Right renal cortex interstitium (tissue), 3 donors: ENCODE measurements around the gene ARRB2. TPM values are rescaled to one million over a fixed set of nuclear protein-coding genes. Genes with fewer than 3 reads are reported as not detected.

Experiments used
- DNase-seq, 3 donors: peaks; one replicate each; pipeline ENCODE4 v3.0.0-alpha.2; 2013; ENCODE audit warnings: low read depth in 3 of 3, low spot score in 2 of 3
- polyA plus RNA-seq, 3 donors: library from polyadenylated mRNA; unstranded; fragments of 120-200 nt; gene quantifications; one replicate each; pipeline ENCODE4 v1.2.1, GENCODE V29; 2013; ENCODE audit not compliant: insufficient read length in 3 of 3

ARRB2 gene
- polyA plus RNA-seq, 3 donors = 26.7 to 27.9 (median 26.7) TPM

- DNase-seq = no peak
These were observed 38.3 kb downstream of the ARRB2 start for GRCh38 chr17:4748686-4749085.

GRCh38 chr17:4750606-4751005, 40.2 kb downstream of the ARRB2 start:
- DNase-seq = no peak

GRCh38 chr17:4751932-4752331, 41.5 kb downstream of the ARRB2 start:
- DNase-seq = no peak

- DNase-seq = no peak
These were observed 43.0 kb downstream of the ARRB2 start for GRCh38 chr17:4753392-4753791.

- no peak for DNase-seq
These were observed 49.4 kb downstream of the ARRB2 start for GRCh38 chr17:4759776-4760236.

GRCh38 chr17:4764595-4764994, 54.2 kb downstream of the ARRB2 start:
- DNase-seq = no peak

GRCh38 chr17:4766201-4766600, 55.8 kb downstream of the ARRB2 start:
- DNase-seq = no peak

- no peak for DNase-seq
These were observed 56.3 kb downstream of the ARRB2 start for GRCh38 chr17:4766723-4767122.

- DNase-seq = no peak
These were observed 57.9 kb downstream of the ARRB2 start for GRCh38 chr17:4768298-4768697.

GRCh38 chr17:4769628-4770027, 59.2 kb downstream of the ARRB2 start:
- DNase-seq = no peak

Other genes with a start within 250 kb of the ARRB2 start
- gene SPNS2, start 211.8 kb upstream of the ARRB2 start, polyA plus RNA-seq = 10 to 100 TPM; 30.9 to 41.5 (median 37.0) TPM
- gene MYBBP1A, start 155.2 kb upstream of the ARRB2 start, polyA plus RNA-seq = 10 to 100 TPM; 29.9 to 32.4 (median 31.5) TPM
- 1 to 10 TPM; 6.1 to 8.6 (median 7.1) TPM for gene GGT6, start 150.1 kb upstream of the ARRB2 start, polyA plus RNA-seq
- 10 to 100 TPM; 48.1 to 55.6 (median 52.2) TPM for gene SMTNL2, start 126.1 kb upstream of the ARRB2 start, polyA plus RNA-seq
- gene ALOX15, start 69.0 kb upstream of the ARRB2 start, polyA plus RNA-seq = under 1 TPM; 0.37 to 0.43 (median 0.37) TPM
- gene PELP1, start 6.5 kb upstream of the ARRB2 start, polyA plus RNA-seq = 10 to 100 TPM; 34.8 to 39.2 (median 38.9) TPM
- gene MED11, start 20.8 kb downstream of the ARRB2 start, polyA plus RNA-seq = 10 to 100 TPM; 26.0 to 28.7 (median 28.0) TPM
- gene ZMYND15, start 29.2 kb downstream of the ARRB2 start, polyA plus RNA-seq = under 1 TPM; 0.42 to 0.54 (median 0.47) TPM
- gene CXCL16, start 29.3 kb downstream of the ARRB2 start, polyA plus RNA-seq = 10 to 100 TPM; 11.0 to 13.8 (median 11.5) TPM
- gene TM4SF5, start 61.3 kb downstream of the ARRB2 start, polyA plus RNA-seq = 1 to 10 TPM in 2 of 3 donors, under 1 TPM in 1; 0.69 to 1.5 (median 1.4) TPM
- gene VMO1, start 75.7 kb downstream of the ARRB2 start, polyA plus RNA-seq = under 1 TPM; 0.33 to 0.61 (median 0.39) TPM
- gene GLTPD2, start 78.3 kb downstream of the ARRB2 start, polyA plus RNA-seq = 1 to 10 TPM; 3.8 to 5.4 (median 4.1) TPM
- gene PSMB6, start 85.5 kb downstream of the ARRB2 start, polyA plus RNA-seq = 100 to 1,000 TPM; 135 to 147 (median 142) TPM
- 10 to 100 TPM; 30.7 to 35.9 (median 31.9) TPM for gene PLD2, start 96.5 kb downstream of the ARRB2 start, polyA plus RNA-seq
- gene MINK1, start 122.7 kb downstream of the ARRB2 start, polyA plus RNA-seq = 10 to 100 TPM; 51.6 to 60.6 (median 52.2) TPM
- 1 to 10 TPM; 1.2 to 1.4 (median 1.2) TPM for gene C17orf107, start 188.9 kb downstream of the ARRB2 start, polyA plus RNA-seq
- 1 to 10 TPM; 1.0 to 1.4 (median 1.1) TPM for gene CHRNE, start 192.5 kb downstream of the ARRB2 start, polyA plus RNA-seq
- 1 to 10 TPM; 1.6 to 2.9 (median 2.4) TPM for gene GP1BA, start 221.6 kb downstream of the ARRB2 start, polyA plus RNA-seq
- 10 to 100 TPM; 66.8 to 79.5 (median 71.7) TPM for gene SLC25A11, start 229.4 kb downstream of the ARRB2 start, polyA plus RNA-seq
- 100 to 1,000 TPM; 136 to 139 (median 137) TPM for gene RNF167, start 229.6 kb downstream of the ARRB2 start, polyA plus RNA-seq
- gene PFN1, start 237.9 kb downstream of the ARRB2 start, polyA plus RNA-seq = 100 to 1,000 TPM; 296 to 397 (median 351) TPM
- gene ENO3, start 240.5 kb downstream of the ARRB2 start, polyA plus RNA-seq = 10 to 100 TPM; 16.0 to 22.9 (median 16.7) TPM